ENCODE measurements around the gene CHRNA10. TPM values are rescaled to one million over a fixed set of nuclear protein-coding genes. Genes with fewer than 3 reads are reported as not detected.
A peak's percentile ranks its signal among the peaks of the same experiment; 100 is the strongest.

The CHRNA10 gene, protein sequence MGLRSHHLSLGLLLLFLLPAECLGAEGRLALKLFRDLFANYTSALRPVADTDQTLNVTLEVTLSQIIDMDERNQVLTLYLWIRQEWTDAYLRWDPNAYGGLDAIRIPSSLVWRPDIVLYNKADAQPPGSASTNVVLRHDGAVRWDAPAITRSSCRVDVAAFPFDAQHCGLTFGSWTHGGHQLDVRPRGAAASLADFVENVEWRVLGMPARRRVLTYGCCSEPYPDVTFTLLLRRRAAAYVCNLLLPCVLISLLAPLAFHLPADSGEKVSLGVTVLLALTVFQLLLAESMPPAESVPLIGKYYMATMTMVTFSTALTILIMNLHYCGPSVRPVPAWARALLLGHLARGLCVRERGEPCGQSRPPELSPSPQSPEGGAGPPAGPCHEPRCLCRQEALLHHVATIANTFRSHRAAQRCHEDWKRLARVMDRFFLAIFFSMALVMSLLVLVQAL
- total RNA-seq = 2.6 and 2.9 TPM in 2 replicates

DNA sequence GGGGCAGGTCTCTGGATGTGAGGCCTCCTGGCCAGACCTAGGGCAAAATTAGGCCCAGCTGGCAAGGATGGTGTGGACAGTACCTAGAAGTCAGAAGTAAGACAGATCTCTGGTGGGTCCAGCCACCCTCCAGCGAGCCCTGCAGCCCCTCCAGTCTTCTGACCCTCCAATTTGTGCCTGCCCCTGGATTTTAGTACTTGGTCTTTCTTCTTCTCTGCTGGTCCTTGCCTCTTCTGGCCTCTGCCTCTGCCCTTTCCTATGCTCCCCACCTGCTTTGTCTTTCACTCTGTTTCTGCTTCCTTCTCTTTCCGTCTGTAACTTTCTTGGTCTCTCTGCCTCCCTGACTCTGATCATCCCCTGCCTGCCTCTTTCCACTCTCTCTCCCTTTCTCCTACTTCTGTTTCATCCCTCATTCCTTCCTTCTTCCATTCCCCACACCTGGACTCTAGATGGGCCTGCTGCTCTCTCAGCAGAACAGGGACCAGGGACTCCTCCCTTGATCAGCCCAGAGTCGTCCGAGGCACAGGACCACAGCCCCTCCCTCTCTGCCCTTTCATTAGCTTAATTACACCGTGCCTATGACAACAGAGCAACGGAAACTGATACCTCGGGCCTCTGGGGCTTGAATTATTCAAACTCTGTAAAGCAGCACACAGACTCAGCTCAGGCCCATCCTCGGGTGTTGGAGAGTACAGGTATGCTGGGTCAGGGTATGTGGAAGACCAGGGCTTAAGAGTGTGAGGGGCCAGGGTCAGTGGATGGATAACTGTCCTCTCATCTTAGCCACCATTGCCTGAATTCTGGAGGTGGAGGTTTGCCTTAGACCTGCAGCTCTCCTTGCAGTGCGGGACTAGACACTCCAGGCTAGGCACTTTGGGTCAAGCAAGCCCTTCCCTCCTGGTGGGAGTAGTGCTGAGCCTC is at the start of gene CHRNA10:
Gene CHRNA10, minus strand, starts transcription at position 51 of the 921 bp plus-strand sequence. CDS start 72 bp downstream, outside the sequence.
- peaks cover 18% of the 10 kb centered on the region for H3K36me3 Mint-ChIP-seq (ENCODE audit: low read depth)
- no peaks in the 10 kb centered on the region for H3K9me3 Mint-ChIP-seq
- H3K27me3 Mint-ChIP-seq (ENCODE audit: insufficient read depth) = no peaks in the 10 kb centered on the region
- H3K27ac Mint-ChIP-seq = peak within 1 kb of the TSS; percentile 46
- no peaks in the 10 kb centered on the region for H3K4me1 Mint-ChIP-seq (ENCODE audit: low read depth)
- DNase-seq (ENCODE audit: low spot score) = no peak
- intact Hi-C loops (cut with micrococcal nuclease) = no loop called here
- H3K4me3 Mint-ChIP-seq = no peak within 1 kb of the TSS

DNA sequence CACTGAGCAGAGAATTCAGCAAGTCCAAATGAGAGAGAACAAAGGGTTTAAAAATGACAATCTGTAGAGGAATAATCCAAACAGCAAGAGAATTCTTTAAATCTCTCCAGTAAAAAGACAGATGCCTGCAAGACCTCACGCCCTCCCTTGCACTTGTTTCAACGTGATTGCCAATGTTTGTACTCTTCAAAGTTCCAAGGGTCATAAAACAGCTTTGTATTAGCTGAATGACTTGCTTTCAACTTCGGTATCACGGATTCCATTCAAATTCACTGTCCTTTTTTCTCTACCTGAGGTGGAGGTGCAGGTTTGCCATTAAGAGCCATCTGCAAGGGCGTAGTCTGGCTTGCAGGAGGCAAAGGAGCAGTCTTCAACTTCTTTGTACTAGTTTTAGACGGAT is 41.1 kb upstream of the CHRNA10 start:
- Mint-ChIP-seq H3K27me3 (ENCODE audit: insufficient read depth) (no peaks in the 10 kb centered on the region), H3K9me3 (no peaks in the 10 kb centered on the region), H3K4me1 (ENCODE audit: low read depth) (peaks cover 7% of the 10 kb centered on the region), H3K27ac (no peak overlapping the region), H3K4me3 (no peak overlapping the region), H3K36me3 (ENCODE audit: low read depth) (peaks cover 34% of the 10 kb centered on the region)
- intact Hi-C loops (cut with micrococcal nuclease) = loop anchor here (10.0 kb wide), 1 partner anchor 403 kb away; no protein-coding TSS in a partner anchor
- DNase-seq (ENCODE audit: low spot score) = no peak

DNA sequence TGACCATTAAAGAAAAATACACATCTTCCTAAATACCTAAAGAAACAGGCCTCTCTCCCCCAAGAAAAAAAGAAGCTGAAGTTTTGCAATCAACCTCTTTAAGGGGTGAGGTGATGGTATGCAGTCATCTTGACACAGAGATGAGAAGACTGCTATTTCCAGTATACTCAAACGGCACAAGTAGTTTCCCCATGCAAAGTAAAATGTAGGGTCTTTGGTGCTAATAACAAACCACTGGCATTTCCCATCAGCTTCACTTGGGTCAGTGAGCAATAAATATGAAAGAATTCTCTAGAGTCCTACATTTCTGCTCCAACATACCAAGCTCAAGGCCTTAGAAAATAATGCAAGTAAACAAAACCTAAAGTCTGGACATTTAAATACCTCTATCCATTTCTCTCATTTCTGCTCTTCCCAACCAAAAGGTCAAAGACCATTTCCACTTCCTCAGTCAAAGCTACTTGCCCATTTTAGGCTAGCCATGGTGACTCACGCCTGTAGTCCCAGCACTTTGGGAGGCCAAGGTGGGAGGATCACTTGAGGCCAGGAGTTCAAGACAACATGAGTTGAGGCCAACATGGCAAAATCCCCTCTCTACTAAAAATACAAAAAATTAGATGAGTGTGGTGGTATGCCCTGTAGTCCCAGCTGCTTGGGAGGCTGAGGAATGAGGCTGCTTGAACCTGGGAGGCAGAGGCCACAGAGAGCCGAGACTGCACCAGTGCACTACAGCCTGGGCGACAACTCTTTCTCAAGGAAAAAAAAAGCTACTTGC is 39.5 kb upstream of the CHRNA10 start:
- peaks cover 7% of the 10 kb centered on the region for H3K4me1 Mint-ChIP-seq (ENCODE audit: low read depth)
- intact Hi-C loops (cut with micrococcal nuclease) = loop anchor here (10.0 kb wide), 1 partner anchor 404 kb away; no protein-coding TSS in a partner anchor
- H3K27me3 Mint-ChIP-seq (ENCODE audit: insufficient read depth) = no peaks in the 10 kb centered on the region
- H3K9me3 Mint-ChIP-seq = no peaks in the 10 kb centered on the region
- no peak overlapping the region for H3K4me3 Mint-ChIP-seq
- peaks cover 43% of the 10 kb centered on the region for H3K36me3 Mint-ChIP-seq (ENCODE audit: low read depth)
- DNase-seq (ENCODE audit: low spot score) = no peak
- no peak overlapping the region for H3K27ac Mint-ChIP-seq

DNA sequence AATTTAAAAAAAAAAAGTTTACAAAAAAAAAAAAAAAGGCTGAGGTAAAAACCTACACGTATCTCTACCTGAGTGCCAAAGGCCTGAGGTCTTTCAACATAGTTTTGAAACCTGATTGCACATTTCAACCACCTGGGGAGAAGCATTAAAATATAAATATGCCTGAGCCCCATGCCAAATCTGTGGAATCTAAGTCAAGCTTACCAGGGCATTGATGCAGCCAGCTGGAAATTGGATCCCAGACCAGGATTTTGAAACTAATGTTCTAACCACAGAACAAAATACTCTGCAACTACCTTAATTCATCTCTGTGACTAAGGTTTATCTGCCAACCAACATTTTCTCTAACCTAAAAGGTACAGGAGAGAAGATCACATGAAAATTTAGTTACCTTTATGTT is 38.8 kb upstream of the CHRNA10 start:
- no peak overlapping the region for H3K27ac Mint-ChIP-seq
- H3K27me3 Mint-ChIP-seq (ENCODE audit: insufficient read depth) = no peaks in the 10 kb centered on the region
- no peak overlapping the region for H3K4me3 Mint-ChIP-seq
- H3K4me1 Mint-ChIP-seq (ENCODE audit: low read depth) = peaks cover 7% of the 10 kb centered on the region
- intact Hi-C loops (cut with micrococcal nuclease) = loop anchor here (10.0 kb wide), 1 partner anchor 405 kb away; no protein-coding TSS in a partner anchor
- peaks cover 48% of the 10 kb centered on the region for H3K36me3 Mint-ChIP-seq (ENCODE audit: low read depth)
- H3K9me3 Mint-ChIP-seq = no peaks in the 10 kb centered on the region
- no peak for DNase-seq (ENCODE audit: low spot score)

DNA sequence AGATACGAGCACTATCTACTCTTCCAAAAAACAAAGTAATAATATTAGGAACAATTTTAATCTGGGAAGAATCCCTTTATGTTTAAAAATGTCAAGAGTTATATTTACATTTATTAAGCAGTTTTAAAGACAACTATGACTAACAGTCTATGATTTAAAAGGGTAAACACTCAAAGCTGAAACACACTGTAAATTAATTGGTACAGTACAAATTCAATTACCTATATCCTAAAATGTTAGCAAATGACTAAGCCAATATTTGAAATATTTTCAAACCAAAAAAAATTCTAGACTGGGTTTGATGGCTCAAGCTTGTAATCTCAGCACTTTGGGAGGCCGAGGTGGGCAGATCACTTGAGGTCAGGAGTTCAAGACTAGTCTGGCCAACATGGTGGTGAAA is 36.0 kb upstream of the CHRNA10 start:
- intact Hi-C loops (cut with micrococcal nuclease) = no loop called here

DNA sequence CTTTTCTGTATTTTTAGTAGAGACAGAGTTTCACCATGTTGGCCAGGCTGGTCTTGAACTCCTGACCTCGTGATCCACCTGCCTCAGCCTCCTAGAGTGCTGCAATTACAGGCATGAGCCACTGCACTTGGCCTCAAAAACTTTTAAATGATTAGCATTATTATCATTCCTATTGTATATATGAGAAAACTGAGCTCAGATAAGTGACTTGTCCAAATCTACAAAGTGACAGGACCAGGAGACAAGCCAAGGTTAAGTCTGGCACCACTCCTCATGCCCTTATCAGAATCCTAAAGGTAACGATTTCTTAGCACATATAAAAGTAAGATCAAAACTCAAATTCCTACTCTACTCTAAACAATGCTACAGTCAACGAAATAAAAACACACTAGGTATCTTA is 32.2 kb upstream of the CHRNA10 start:
- no peaks in the 10 kb centered on the region for H3K4me1 Mint-ChIP-seq (ENCODE audit: low read depth)
- H3K36me3 Mint-ChIP-seq (ENCODE audit: low read depth) = peaks cover 50% of the 10 kb centered on the region
- H3K9me3 Mint-ChIP-seq = no peaks in the 10 kb centered on the region
- H3K4me3 Mint-ChIP-seq = no peak overlapping the region
- intact Hi-C loops (cut with micrococcal nuclease) = no loop called here
- no peak for DNase-seq (ENCODE audit: low spot score)
- no peak overlapping the region for H3K27ac Mint-ChIP-seq
- H3K27me3 Mint-ChIP-seq (ENCODE audit: insufficient read depth) = no peaks in the 10 kb centered on the region

More for the DNA sequence above, 36.0 kb upstream of the CHRNA10 start:
- Mint-ChIP-seq H3K27me3 (ENCODE audit: insufficient read depth) (no peaks in the 10 kb centered on the region), H3K36me3 (ENCODE audit: low read depth) (peaks cover 44% of the 10 kb centered on the region), H3K4me1 (ENCODE audit: low read depth) (peaks cover 7% of the 10 kb centered on the region), H3K9me3 (no peaks in the 10 kb centered on the region), H3K4me3 (no peak overlapping the region), H3K27ac (no peak overlapping the region)
- DNase-seq (ENCODE audit: low spot score) = no peak

DNA sequence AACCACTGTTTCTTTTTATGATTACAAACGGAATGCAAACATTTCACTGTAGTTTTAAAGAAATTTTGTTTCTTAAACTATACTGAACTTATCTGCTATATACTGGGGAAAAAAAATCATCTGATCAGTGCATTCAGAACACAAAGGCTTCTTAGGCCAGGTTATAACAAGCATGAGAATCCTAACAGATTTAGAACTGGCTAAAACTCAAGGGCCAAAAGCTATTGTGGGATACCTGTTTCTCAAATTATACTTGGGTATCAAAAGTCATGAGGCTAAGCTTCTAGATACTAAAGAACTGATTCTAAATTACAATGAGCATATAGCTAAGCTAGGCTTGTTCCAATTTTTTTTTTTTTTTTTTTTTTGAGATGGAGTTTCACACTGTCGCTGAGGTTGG is 29.7 kb upstream of the CHRNA10 start:
- intact Hi-C loops (cut with micrococcal nuclease) = no loop called here
- no peak for DNase-seq (ENCODE audit: low spot score)
- Mint-ChIP-seq H3K9me3 (no peaks in the 10 kb centered on the region), H3K4me3 (no peak overlapping the region), H3K4me1 (ENCODE audit: low read depth) (no peaks in the 10 kb centered on the region), H3K36me3 (ENCODE audit: low read depth) (peaks cover 43% of the 10 kb centered on the region), H3K27me3 (ENCODE audit: insufficient read depth) (no peaks in the 10 kb centered on the region), H3K27ac (no peak overlapping the region)

DNA sequence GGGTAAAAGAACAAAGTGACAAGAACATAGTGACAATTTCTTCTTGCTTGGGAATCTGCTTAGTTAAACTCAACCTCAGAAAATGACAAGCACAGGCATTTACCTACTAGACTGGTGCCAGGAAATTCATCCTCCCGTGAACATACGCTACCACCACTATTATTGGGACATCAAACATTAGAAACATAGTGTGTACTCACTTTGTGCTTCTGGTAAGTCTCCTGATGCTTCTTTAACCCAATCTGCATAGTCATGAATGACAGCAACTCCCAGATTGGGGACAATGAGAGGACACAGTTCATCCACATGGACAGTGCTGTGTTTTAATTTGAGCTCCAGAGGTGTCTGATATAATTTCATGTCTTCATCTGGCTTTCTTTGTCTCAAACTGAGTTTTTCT is 29.2 kb upstream of the CHRNA10 start:
- H3K27me3 Mint-ChIP-seq (ENCODE audit: insufficient read depth) = no peaks in the 10 kb centered on the region
- H3K9me3 Mint-ChIP-seq = no peaks in the 10 kb centered on the region
- no peak overlapping the region for H3K27ac Mint-ChIP-seq
- H3K36me3 Mint-ChIP-seq (ENCODE audit: low read depth) = peaks cover 46% of the 10 kb centered on the region
- H3K4me3 Mint-ChIP-seq = no peak overlapping the region
- DNase-seq (ENCODE audit: low spot score) = no peak
- intact Hi-C loops (cut with micrococcal nuclease) = no loop called here
- H3K4me1 Mint-ChIP-seq (ENCODE audit: low read depth) = no peaks in the 10 kb centered on the region

DNA sequence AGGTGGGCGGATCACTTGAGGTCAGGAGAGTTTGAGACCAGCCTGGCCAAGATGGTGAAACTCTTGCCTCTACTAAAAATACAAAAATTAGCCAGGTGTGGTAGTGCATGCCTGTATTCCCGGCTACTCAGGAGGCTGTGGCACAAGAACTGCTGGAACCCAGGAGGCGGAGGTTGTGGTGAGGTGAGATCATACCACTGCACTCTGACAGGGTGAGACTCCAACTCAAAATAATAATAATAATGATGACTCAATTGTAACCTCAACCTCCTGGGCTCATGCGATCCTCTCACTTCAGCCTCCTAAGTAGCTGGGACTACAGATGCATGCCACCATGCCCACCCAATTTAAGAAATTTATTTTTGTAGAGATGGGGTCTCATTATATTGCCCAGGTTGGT is 15.6 kb upstream of the CHRNA10 start:
- Mint-ChIP-seq H3K9me3 (no peaks in the 10 kb centered on the region), H3K27ac (no peak overlapping the region), H3K27me3 (ENCODE audit: insufficient read depth) (no peaks in the 10 kb centered on the region), H3K4me3 (no peak overlapping the region), H3K36me3 (ENCODE audit: low read depth) (peaks cover 46% of the 10 kb centered on the region), H3K4me1 (ENCODE audit: low read depth) (peaks cover 8% of the 10 kb centered on the region)
- intact Hi-C loops (cut with micrococcal nuclease) = no loop called here
- no peak for DNase-seq (ENCODE audit: low spot score)

DNA sequence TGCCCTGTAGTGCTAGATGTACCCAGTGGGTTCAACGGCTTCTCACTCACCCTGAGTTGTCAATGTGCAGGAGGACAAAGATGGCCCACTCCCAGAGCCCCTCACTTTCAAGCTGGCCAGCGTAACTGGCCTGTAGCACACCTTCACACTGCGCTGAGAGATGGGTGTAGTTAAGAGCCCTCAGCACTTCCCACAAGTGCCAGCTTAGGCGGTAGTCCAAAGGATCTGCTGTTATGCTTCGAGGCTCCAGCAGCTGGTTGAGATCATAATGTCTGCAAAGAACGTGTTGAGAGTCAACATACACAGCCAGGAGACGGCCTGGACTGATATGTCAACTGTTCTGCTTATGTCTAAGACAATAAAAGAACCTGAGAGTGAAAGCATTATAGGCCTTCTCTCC is 14.7 kb upstream of the CHRNA10 start:
- Mint-ChIP-seq H3K4me3 (no peak overlapping the region), H3K9me3 (no peaks in the 10 kb centered on the region), H3K4me1 (ENCODE audit: low read depth) (peaks cover 9% of the 10 kb centered on the region), H3K27me3 (ENCODE audit: insufficient read depth) (no peaks in the 10 kb centered on the region), H3K27ac (peak overlapping the region; percentile 23), H3K36me3 (ENCODE audit: low read depth) (peaks cover 44% of the 10 kb centered on the region)
- intact Hi-C loops (cut with micrococcal nuclease) = no loop called here
- DNase-seq (ENCODE audit: low spot score) = no peak

DNA sequence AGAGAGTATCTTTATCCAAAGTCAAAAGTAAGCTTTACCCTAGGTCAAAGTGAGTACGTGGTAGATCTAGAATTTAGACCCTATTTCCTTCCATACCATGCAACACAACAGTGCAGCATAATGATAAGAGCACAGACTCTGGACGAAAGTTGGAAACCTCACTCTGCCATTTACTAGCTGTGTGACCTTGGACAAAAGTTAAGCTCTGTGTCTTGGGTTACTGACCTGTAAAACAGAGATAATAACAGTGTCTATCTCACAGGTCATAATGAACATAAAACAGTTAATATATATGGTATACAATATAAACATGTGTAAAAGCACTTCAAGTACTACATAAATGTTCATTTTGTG is 13.6 kb upstream of the CHRNA10 start:
- Mint-ChIP-seq H3K4me3 (no peak overlapping the region), H3K4me1 (ENCODE audit: low read depth) (peaks cover 9% of the 10 kb centered on the region), H3K9me3 (no peaks in the 10 kb centered on the region), H3K36me3 (ENCODE audit: low read depth) (peaks cover 48% of the 10 kb centered on the region), H3K27me3 (ENCODE audit: insufficient read depth) (no peaks in the 10 kb centered on the region), H3K27ac (no peak overlapping the region)
- DNase-seq (ENCODE audit: low spot score) = no peak
- intact Hi-C loops (cut with micrococcal nuclease) = loop anchor here (5.0 kb wide), 1 partner anchor 123 kb away; the partner anchor contains the start of gene PGAP2

DNA sequence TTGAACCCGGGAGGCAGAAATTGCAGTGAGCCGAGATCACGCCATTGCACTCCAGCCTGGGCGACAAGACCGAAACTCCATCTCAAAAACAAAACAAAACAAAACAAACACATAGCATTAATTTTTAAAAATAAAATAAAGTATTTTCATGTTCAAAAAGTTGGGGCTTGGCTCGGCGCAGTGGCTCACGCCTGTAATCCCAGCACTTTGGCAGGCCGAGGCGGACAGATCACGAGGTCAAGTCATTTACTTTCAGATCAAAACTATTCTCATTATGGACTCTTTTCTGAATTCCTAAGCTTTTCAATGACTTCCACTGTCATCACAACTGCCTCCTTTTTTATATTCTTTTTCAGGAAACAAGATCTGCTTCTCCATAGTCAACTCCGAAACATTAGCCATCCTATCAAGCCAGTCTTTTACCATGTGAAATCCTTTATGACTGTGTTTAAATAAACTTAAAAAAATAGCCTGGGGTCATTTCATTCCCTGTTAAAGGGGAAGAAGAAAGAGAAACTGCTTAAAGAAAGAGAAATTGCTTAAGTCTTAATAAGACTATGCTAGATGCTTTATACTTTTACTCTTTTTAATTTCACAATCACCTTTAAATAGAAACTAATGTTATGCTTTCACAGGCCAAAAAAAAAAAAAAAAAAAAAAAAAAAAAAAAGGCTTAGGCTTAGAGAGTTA is 13.1 kb upstream of the CHRNA10 start:
- Mint-ChIP-seq H3K27ac (no peak overlapping the region), H3K4me3 (no peak overlapping the region), H3K27me3 (ENCODE audit: insufficient read depth) (no peaks in the 10 kb centered on the region), H3K4me1 (ENCODE audit: low read depth) (peaks cover 9% of the 10 kb centered on the region), H3K9me3 (no peaks in the 10 kb centered on the region), H3K36me3 (ENCODE audit: low read depth) (peaks cover 52% of the 10 kb centered on the region)
- DNase-seq (ENCODE audit: low spot score) = no peak
- intact Hi-C loops (cut with micrococcal nuclease) = loop anchor here (5.0 kb wide), 1 partner anchor 123 kb away; the partner anchor contains the start of gene PGAP2

All from activated T-helper 1 cell treated with anti-CD3 and anti-CD28 coated beads, Interleukin-12 subunit alpha, Interleukin-12 subunit beta, Interleukin-2, Interleukin-4 antibody, amounts not matched to agents 30 ng/mL and 10 ng/mL and 1 ng/mL, durations not matched to agents 14 hours and 24 hours and 36 hours (primary cell).